GM23338 (cell line): Measurements from ENCODE around the gene DEK. TPM values are rescaled to one million over a fixed set of nuclear protein-coding genes. Genes with fewer than 3 reads are reported as not detected.

Experiments used
- ATAC-seq: fragments of 200-7000 bp; cut with Tn5 transposase; 3 replicates; pipeline ENCODE4 v1.9.1; 2020
- DNase-seq: peaks from one replicate; pipeline ENCODE4 v3.0.0-alpha.2; 2015; ENCODE audit warnings: low spot score
- H2AFZ ChIP-seq: fragments of 200-600 bp; sonication (generic); 2 replicates; pipeline ENCODE4 v1.8.0; 2016; ENCODE audit warnings: antibody characterized with exemption, mild to moderate bottlenecking, moderate library complexity
- H3F3A ChIP-seq: fragments of 200-600 bp; sonication (generic); replicated peaks from 2 replicates; pipeline ENCODE4 v1.8.0; 2017; ENCODE audit warnings: antibody characterized with exemption, mixed run types, low read depth
- H3K27ac ChIP-seq: fragments of 200-600 bp; sonication (generic); 2 replicates; pipeline ENCODE4 v1.6.1; 2016; ENCODE audit warnings: low read depth
- H3K27me3 ChIP-seq: fragments of 200-600 bp; sonication (generic); 2 replicates; pipeline ENCODE4 v1.8.0; 2016; ENCODE audit warnings: mild to moderate bottlenecking, mixed run types, moderate library complexity; ENCODE audit not compliant: insufficient read depth
- H3K36me3 ChIP-seq: fragments of 200-600 bp; sonication (generic); 2 replicates; pipeline ENCODE4 v1.8.0; 2016; ENCODE audit warnings: mild to moderate bottlenecking; ENCODE audit not compliant: insufficient read depth
- H3K4me1 ChIP-seq: fragments of 200-600 bp; sonication (generic); 2 replicates; pipeline ENCODE4 v1.8.0; 2016; ENCODE audit warnings: mild to moderate bottlenecking, moderate library complexity; ENCODE audit not compliant: insufficient read depth
- H3K4me2 ChIP-seq: fragments of 200-600 bp; sonication (generic); 2 replicates; pipeline ENCODE4 v1.7.1; 2017; ENCODE audit warnings: mixed run types
- H3K4me3 ChIP-seq: fragments of 200-600 bp; sonication (generic); 2 replicates; pipeline ENCODE4 v1.6.1; 2016; ENCODE audit warnings: mixed run types
- H3K79me2 ChIP-seq: fragments of 200-600 bp; sonication (generic); replicated peaks from 2 replicates; pipeline ENCODE4 v1.8.0; 2017; ENCODE audit warnings: mild to moderate bottlenecking; ENCODE audit not compliant: insufficient read depth
- H3K9me2 ChIP-seq: fragments of 200-600 bp; sonication (generic); 2 replicates; pipeline ENCODE4 v1.8.0; 2017; ENCODE audit not compliant: insufficient read depth
- H4K20me1 ChIP-seq: fragments of 200-600 bp; sonication (generic); replicated peaks from 2 replicates; pipeline ENCODE4 v1.8.0; 2017; ENCODE audit warnings: mild to moderate bottlenecking; ENCODE audit not compliant: insufficient read depth
- H3K27ac Mint-ChIP-seq: 2 replicates; pipeline ENCODE4 v1.8.0; 2020; ENCODE audit warnings: inconsistent platforms, mild to moderate bottlenecking, moderate library complexity, mixed read lengths
- H3K27me3 Mint-ChIP-seq: 3 replicates; pipeline ENCODE4 v1.8.0; 2022; ENCODE audit warnings: low read depth, mild to moderate bottlenecking, moderate library complexity, mixed read lengths, inconsistent platforms; ENCODE audit not compliant: insufficient read depth, poor library complexity
- H3K36me3 Mint-ChIP-seq: 3 replicates; pipeline ENCODE4 v1.8.0; 2021; ENCODE audit warnings: low read depth, mild to moderate bottlenecking, inconsistent platforms, moderate library complexity, mixed read lengths
- H3K4me1 Mint-ChIP-seq: 3 replicates; pipeline ENCODE4 v1.8.0; 2020; ENCODE audit warnings: mild to moderate bottlenecking, inconsistent platforms, mixed read lengths
- H3K4me3 Mint-ChIP-seq: 3 replicates; pipeline ENCODE4 v1.8.0; 2021; ENCODE audit warnings: moderate library complexity, mild to moderate bottlenecking, inconsistent platforms, mixed read lengths
- H3K9me3 Mint-ChIP-seq: 3 replicates; pipeline ENCODE4 v1.8.0; 2020; ENCODE audit warnings: moderate library complexity, mild to moderate bottlenecking, inconsistent platforms, mixed read lengths
- CREB1 ChIP-seq: fragments of 250-450 bp; sonication (Bioruptor Pico); IDR thresholded peaks from 2 replicates; pipeline ENCODE4 v1.5.0; 2020; ENCODE audit warnings: low read depth, mild to moderate bottlenecking, moderate library complexity
- ETS1 ChIP-seq: IDR thresholded peaks from 2 replicates; pipeline ENCODE4 v1.6.1; 2016; ENCODE audit warnings: antibody characterized with exemption
- EZH2 ChIP-seq: fragments of 200-600 bp; sonication (generic); IDR thresholded peaks from one replicate; pipeline ENCODE4 v1.8.0; 2017; ENCODE audit warnings: antibody characterized with exemption, mild to moderate bottlenecking, low read depth; ENCODE audit not compliant: unreplicated experiment
- NANOG ChIP-seq: IDR thresholded peaks from 2 replicates; pipeline ENCODE4 v1.6.1; 2016; ENCODE audit warnings: antibody characterized with exemption, borderline replicate concordance
- REST ChIP-seq: IDR thresholded peaks from one replicate; pipeline ENCODE4 v1.6.1; 2018; ENCODE audit warnings: antibody characterized with exemption; ENCODE audit not compliant: unreplicated experiment
- ZNF114 ChIP-seq: fragments of 250-450 bp; sonication (Bioruptor Pico); IDR thresholded peaks from 2 replicates; pipeline ENCODE4 v1.5.0; 2020; ENCODE audit warnings: mild to moderate bottlenecking, moderate library complexity
- ZNF331 ChIP-seq: fragments of 250-450 bp; sonication (Bioruptor Pico); IDR thresholded peaks from 2 replicates; pipeline ENCODE4 v1.5.0; 2020; ENCODE audit warnings: low read depth, mild to moderate bottlenecking, moderate library complexity
- polyA plus RNA-seq: library from polyadenylated mRNA; unstranded; fragments of >200 nt; fragmentation: Nextera tagmentation; extraction: Ambion mirVana; gene quantifications from 2 replicates; pipeline ENCODE4 v1.2.1, GENCODE V29; 2016
- total RNA-seq: library from RNA; depleted of rRNA; stranded (reverse); fragments of >200 nt; shearing (Covaris generic); gene quantifications from 2 replicates; pipeline ENCODE4 v1.2.3, GENCODE V29; 2014
- TF ChIP-seq, protein P1 (sequence below), 2 experiments: fragments of 200-600 bp in 1 of 2; sonication (generic) in 1 of 2; conservative IDR thresholded peaks; 2 replicates each; pipeline versions ENCODE4 v1.5.1 to v1.6.1; 2016 to 2017; ENCODE audit warnings: antibody characterized with exemption in 2 of 2, low read depth in 2 of 2, mild to moderate bottlenecking in 2 of 2, moderate library complexity in 1 of 2
- TF ChIP-seq, protein P2 (sequence below): fragments of 250-450 bp; sonication (Bioruptor Pico); IDR thresholded peaks from 2 replicates; pipeline ENCODE4 v1.5.0; 2020; ENCODE audit warnings: mild to moderate bottlenecking, moderate library complexity

Gene DEK
- total and polyA plus RNA-seq, 2 experiments from 2014 or later: 218 to 582 TPM

DNA sequence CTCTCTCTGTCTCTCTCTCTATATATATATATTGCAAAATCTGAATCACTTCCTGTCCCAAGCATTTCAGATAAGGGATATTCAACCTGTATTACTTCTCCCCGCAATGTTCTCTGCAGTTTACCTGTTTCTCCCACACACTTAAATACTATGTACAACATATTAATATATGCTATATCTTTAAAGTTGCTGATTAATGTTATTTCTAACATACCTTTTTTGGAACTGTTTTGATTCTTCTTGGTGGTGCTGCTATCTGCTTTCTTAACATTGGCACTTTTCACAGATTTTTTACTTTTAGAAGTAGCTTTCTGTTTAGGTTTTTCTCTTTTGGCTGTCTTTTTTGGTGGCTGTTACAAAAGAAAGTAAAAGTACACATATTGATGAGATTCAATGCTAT lies 27.2 kb downstream of the DEK start:
- Histone ChIP-seq H2AFZ (no peak overlapping the region), H3K4me3 (no peak overlapping the region), H3K4me2 (no peak overlapping the region), H3F3A (no peaks in the 10 kb centered on the region), H3K9me2 (no peaks in the 10 kb centered on the region), H3K79me2 (peaks cover 99% of the 10 kb centered on the region), H3K36me3 (peaks cover 57% of the 10 kb centered on the region), H3K27ac (no peak overlapping the region), H3K4me1 (no peaks in the 10 kb centered on the region), H3K27me3 (no peaks in the 10 kb centered on the region), H4K20me1 (peaks cover 16% of the 10 kb centered on the region)
- Mint-ChIP-seq H3K27me3 (peaks cover 10% of the 10 kb centered on the region), H3K4me1 (peaks cover 16% of the 10 kb centered on the region; the same call in 2 of the 3 replicates), H3K27ac (no peak overlapping the region), H3K4me3 (no peak overlapping the region), H3K36me3 (peaks cover 92% of the 10 kb centered on the region), H3K9me3 (peaks cover 33% of the 10 kb centered on the region)
- no peak for ATAC-seq
- DNase-seq: no peak
- TF ChIP-seq ZNF331 (CRISPR knock-in tag) (no peak), CREB1 (no peak), ZNF114 (CRISPR knock-in tag) (no peak)
- TF ChIP-seq, protein P1, sequence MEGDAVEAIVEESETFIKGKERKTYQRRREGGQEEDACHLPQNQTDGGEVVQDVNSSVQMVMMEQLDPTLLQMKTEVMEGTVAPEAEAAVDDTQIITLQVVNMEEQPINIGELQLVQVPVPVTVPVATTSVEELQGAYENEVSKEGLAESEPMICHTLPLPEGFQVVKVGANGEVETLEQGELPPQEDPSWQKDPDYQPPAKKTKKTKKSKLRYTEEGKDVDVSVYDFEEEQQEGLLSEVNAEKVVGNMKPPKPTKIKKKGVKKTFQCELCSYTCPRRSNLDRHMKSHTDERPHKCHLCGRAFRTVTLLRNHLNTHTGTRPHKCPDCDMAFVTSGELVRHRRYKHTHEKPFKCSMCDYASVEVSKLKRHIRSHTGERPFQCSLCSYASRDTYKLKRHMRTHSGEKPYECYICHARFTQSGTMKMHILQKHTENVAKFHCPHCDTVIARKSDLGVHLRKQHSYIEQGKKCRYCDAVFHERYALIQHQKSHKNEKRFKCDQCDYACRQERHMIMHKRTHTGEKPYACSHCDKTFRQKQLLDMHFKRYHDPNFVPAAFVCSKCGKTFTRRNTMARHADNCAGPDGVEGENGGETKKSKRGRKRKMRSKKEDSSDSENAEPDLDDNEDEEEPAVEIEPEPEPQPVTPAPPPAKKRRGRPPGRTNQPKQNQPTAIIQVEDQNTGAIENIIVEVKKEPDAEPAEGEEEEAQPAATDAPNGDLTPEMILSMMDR (conservative IDR thresholded peaks at IDR 0.05; ENCODE audit: low read depth in 2 of 2): no peak

DNA sequence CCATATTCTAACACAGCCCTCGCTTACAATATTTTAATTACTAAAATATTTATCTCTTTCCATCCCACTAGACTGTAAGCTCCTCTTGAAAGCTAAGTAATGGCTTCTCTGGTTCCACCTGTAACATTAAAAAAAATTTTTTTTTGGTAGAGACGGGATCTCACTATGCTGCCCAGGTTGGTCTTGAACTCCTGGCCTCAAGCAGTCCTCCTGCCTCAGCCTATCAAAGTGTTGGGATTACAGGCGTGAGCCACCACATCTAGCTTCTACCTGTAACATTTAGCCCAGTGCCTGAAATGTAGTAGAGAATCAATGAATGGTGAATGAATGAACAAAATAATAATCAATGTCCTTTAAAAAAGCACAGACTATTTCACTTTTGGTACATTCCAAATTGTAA lies 28.8 kb downstream of the DEK start:
- Mint-ChIP-seq H3K9me3 (peaks cover 49% of the 10 kb centered on the region), H3K27ac (no peak overlapping the region), H3K4me3 (no peak overlapping the region), H3K36me3 (peaks cover 95% of the 10 kb centered on the region), H3K4me1 (peaks cover 4% of the 10 kb centered on the region; the same call in 2 of the 3 replicates), H3K27me3 (peaks cover 15% of the 10 kb centered on the region)
- Histone ChIP-seq H3K27me3 (no peaks in the 10 kb centered on the region), H3K27ac (no peak overlapping the region), H3K79me2 (peaks cover 99% of the 10 kb centered on the region), H3K4me3 (no peak overlapping the region), H3K36me3 (peaks cover 72% of the 10 kb centered on the region), H4K20me1 (peaks cover 4% of the 10 kb centered on the region; the same call in 1 of the 2 replicates), H3K9me2 (no peaks in the 10 kb centered on the region), H3K4me1 (no peaks in the 10 kb centered on the region), H3F3A (no peaks in the 10 kb centered on the region), H2AFZ (no peak overlapping the region), H3K4me2 (no peak overlapping the region)
- DNase-seq: no peak
- no peak for ATAC-seq
- TF ChIP-seq NANOG (no peak), ETS1 (no peak), REST (no peak), EZH2 (no peak), ZNF331 (CRISPR knock-in tag) (no peak), ZNF114 (CRISPR knock-in tag) (no peak), CREB1 (no peak)
- TF ChIP-seq, protein P2, sequence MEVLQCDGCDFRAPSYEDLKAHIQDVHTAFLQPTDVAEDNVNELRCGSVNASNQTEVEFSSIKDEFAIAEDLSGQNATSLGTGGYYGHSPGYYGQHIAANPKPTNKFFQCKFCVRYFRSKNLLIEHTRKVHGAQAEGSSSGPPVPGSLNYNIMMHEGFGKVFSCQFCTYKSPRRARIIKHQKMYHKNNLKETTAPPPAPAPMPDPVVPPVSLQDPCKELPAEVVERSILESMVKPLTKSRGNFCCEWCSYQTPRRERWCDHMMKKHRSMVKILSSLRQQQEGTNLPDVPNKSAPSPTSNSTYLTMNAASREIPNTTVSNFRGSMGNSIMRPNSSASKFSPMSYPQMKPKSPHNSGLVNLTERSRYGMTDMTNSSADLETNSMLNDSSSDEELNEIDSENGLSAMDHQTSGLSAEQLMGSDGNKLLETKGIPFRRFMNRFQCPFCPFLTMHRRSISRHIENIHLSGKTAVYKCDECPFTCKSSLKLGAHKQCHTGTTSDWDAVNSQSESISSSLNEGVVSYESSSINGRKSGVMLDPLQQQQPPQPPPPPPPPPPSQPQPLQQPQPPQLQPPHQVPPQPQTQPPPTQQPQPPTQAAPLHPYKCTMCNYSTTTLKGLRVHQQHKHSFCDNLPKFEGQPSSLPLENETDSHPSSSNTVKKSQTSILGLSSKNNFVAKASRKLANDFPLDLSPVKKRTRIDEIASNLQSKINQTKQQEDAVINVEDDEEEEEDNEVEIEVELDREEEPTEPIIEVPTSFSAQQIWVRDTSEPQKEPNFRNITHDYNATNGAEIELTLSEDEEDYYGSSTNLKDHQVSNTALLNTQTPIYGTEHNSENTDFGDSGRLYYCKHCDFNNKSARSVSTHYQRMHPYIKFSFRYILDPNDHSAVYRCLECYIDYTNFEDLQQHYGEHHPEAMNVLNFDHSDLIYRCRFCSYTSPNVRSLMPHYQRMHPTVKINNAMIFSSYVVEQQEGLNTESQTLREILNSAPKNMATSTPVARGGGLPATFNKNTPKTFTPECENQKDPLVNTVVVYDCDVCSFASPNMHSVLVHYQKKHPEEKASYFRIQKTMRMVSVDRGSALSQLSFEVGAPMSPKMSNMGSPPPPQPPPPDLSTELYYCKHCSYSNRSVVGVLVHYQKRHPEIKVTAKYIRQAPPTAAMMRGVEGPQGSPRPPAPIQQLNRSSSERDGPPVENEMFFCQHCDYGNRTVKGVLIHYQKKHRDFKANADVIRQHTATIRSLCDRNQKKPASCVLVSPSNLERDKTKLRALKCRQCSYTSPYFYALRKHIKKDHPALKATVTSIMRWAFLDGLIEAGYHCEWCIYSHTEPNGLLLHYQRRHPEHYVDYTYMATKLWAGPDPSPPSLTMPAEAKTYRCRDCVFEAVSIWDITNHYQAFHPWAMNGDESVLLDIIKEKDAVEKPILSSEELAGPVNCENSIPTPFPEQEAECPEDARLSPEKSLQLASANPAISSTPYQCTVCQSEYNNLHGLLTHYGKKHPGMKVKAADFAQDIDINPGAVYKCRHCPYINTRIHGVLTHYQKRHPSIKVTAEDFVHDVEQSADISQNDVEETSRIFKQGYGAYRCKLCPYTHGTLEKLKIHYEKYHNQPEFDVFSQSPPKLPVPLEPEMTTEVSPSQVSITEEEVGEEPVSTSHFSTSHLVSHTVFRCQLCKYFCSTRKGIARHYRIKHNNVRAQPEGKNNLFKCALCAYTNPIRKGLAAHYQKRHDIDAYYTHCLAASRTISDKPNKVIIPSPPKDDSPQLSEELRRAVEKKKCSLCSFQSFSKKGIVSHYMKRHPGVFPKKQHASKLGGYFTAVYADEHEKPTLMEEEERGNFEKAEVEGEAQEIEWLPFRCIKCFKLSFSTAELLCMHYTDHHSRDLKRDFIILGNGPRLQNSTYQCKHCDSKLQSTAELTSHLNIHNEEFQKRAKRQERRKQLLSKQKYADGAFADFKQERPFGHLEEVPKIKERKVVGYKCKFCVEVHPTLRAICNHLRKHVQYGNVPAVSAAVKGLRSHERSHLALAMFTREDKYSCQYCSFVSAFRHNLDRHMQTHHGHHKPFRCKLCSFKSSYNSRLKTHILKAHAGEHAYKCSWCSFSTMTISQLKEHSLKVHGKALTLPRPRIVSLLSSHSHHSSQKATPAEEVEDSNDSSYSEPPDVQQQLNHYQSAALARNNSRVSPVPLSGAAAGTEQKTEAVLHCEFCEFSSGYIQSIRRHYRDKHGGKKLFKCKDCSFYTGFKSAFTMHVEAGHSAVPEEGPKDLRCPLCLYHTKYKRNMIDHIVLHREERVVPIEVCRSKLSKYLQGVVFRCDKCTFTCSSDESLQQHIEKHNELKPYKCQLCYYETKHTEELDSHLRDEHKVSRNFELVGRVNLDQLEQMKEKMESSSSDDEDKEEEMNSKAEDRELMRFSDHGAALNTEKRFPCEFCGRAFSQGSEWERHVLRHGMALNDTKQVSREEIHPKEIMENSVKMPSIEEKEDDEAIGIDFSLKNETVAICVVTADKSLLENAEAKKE (CRISPR knock-in tag): no peak
